ENCODE data around the gene PDCD1.

PDCD1 gene

DNA sequence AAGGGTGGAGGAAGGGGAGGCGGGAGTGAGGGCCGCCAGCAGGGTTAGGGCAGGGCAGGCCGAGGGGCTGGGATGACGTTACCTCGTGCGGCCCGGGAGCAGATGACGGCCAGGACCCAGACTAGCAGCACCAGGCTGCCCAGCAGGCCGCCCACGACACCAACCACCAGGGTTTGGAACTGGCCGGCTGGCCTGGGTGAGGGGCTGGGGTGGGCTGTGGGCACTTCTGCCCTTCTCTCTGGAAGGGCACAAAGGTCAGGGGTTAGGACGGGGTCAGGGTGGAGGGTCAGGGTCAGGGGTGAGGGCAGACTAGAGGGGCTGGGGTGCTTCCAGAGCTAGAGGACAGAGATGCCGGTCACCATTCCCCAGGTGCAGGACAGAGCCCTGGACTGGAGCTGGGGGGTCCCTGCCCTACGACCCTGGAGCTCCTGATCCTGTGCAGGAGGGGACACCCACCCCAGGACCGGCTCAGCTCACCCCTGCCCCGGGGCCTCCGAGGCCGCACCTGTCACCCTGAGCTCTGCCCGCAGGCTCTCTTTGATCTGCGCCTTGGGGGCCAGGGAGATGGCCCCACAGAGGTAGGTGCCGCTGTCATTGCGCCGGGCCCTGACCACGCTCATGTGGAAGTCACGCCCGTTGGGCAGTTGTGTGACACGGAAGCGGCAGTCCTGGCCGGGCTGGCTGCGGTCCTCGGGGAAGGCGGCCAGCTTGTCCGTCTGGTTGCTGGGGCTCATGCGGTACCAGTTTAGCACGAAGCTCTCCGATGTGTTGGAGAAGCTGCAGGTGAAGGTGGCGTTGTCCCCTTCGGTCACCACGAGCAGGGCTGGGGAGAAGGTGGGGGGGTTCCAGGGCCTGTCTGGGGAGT, 6.3 kb downstream of the PDCD1 start:
- no peak for DNase-seq (ENCODE audit: low read depth in 2 of 2)

DNA sequence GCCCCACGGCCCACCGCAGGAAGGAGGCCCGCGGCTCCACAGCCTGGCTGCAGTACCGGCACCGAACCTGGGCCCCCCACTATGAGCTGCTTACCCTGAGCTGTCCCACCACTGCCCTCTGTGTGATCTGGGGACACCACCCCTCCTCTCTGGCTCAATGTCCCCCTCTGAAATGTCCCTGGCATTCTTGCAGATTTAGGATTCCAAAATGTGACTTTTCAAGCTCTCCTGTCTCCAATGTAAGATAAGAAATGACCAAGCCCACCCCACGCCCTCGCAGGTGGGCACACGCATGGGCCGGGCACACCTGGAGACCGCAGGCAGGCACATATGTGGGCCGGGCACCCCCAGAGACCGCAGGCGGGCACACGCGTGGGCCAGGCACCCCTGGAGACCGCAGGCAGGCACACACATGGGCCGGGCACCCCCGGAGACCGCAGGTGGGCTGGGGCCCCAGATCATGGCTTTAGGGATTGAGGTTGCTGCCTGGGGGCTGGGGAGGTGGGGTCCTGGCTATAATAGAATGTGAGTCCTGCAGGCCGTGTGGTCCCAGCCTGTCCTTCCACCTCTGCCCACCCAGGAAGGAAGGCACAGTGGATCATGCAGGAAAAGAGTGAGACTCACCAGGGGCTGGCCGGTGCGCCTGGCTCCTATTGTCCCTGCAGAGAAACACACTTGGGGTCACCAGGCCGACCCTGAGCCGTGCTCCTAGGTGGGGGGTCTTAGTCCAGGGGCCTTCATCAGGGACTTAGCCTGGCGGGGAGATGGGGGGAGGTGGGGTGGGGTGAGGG, 7.2 kb downstream of the PDCD1 start:
- no peak for DNase-seq (ENCODE audit: low read depth in 2 of 2)

DNA sequence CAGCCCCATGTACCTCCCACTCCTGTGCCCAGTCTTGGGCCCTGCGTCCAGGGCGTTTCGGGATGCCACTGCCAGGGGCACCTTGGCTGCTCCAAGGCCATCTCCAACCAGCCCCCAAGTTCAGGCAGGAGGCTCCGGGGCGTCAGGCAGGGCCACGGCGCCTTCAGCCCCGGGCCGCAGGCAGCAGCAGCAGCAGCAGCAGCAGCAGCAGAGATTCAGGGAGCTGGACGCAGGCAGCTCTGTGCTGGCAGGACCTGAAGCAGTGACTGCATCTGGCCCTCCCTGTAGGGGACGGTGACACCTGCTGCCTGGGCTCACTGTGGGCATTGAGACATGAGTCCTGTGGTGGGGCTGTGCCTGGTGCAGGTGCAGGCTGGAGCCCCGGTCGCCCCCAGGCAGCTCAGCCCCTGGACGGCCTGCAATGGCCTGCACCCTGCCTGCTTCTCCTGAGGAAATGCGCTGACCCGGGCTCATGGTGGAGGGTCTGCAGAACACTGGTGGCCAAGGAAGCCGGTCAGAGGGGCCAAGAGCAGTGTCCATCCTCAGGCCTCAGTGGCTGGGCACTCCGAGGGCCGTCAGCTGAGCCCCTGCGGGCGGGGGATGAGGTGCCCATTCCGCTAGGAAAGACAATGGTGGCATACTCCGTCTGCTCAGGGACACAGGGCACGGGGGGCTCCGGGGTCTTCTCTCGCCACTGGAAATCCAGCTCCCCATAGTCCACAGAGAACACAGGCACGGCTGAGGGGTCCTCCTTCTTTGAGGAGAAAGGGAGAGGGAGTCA, 8.0 kb downstream of the PDCD1 start:
- DNase-seq (ENCODE audit: low read depth in 2 of 2): no peak

DNA sequence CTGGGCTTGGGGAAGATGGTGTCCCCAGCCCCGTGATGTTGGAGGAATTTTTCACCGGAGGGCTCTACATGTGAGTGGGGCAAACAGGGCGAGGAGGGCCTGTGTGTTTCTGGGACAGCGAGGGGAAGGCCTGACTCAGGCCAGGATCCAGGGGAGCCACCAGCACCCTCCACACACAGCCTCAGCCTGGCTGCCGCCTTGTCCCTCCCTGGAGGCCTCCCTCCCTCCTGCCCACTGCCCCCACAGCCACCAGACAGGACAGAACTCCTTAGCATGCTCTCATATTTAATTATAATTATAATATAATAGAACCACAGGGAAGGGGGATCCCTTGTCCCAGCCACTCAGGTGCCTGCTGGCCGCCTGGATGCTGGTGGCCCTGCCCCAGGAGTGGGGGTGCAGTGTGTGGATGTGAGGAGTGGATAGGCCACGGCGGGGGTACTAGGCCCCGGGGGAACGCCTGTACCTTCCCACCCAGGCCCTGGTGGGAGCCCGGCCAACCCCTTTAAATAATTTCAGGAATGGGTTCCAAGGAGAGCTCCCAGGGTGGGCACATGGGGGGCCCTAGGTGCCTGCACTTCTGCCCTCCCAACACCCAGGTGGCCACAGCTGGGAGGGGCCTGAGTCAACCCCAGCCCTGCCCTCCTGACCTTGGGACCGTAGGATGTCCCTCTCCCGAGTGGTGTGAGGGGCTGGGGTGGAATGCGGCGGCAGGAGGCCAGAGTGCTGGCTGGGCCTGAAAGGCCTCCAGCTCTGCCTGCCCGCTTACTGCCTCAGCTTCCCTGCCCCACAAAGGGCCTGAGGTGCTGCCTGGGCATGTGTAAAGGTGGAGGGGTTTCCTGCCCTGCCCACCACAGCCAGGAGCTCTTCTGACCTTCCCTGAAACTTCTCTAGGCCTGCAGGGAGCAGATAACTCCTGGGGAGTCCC, 8.8 kb downstream of the PDCD1 start:
- DNase-seq (ENCODE audit: low read depth in 2 of 2): no peak

- DNase-seq (ENCODE audit: low read depth in 2 of 2): no peak
These were observed 9.7 kb downstream of the PDCD1 start for GRCh38 chr2:241848761-241849615.

- DNase-seq (ENCODE audit: low read depth in 2 of 2): no peak
These were observed 12.3 kb downstream of the PDCD1 start for GRCh38 chr2:241846406-241846805.

GRCh38 chr2:241844831-241845578, 13.7 kb downstream of the PDCD1 start:
- no peak for DNase-seq (ENCODE audit: low read depth in 2 of 2)

DNA sequence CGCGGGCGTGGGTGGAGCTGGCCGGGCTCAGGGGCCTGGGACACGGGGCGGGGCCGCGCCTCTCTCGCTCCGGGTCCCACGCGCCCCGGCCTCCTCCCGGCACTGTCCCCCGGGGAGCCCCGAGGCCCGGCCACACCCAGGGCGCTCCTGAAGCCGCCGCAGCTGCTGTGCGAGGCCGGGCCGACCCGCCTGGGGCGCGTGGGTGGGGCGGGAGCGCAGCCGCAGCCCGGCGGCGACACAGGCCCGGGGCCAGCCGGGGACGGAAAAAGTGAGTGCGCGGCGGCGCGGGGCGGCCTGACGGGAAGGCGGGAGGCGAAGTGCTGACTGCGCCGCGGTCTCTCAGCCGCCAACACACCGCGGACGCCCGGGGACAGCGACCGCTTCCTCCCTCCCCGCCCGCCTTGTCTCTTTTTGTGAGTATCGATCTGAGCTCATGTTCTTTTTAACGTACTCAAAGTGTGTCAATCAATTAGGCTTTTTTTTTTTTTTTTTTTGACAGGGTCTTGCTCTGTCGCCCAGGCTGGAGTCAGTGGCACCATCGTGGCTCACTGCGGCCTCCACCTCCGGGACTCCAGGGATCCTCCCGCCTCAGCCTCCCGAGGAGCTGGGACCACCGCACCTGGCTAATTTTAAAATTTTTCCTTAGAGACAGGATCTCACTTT, 14.5 kb downstream of the PDCD1 start:
- peak; percentile 69 to 72 for DNase-seq (ENCODE audit: low read depth in 2 of 2)

- DNase-seq (ENCODE audit: low read depth in 2 of 2): no peak
These were observed 15.2 kb downstream of the PDCD1 start for GRCh38 chr2:241843321-241844065.

DNA sequence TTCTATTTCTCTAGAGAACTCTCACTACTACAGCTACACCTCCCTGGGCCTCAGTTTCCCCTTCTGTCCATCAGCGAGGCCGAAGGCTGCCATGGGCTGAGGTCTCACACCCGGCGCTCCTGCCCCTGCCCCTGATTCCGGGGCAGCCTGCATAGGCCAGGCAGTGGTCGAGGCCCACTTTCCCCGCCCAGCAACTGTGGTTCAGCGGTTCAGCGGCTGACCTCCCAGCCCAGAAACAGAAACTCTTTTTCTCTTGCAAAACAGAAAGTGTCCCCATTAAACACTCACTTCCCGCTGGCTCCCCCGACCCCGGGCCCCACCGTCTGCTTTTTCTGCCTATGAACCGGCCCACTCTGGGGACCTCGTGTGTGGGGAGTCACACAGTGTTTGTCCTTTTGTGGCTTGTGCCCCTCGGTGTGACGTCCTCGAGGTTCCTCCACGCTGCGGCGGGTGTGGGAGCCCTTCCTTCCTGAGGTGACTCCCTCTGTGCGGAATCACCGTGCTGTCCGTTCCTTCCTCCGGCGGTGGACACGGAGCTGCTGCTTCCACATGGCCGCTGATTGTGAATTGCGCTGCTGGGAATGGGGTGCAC, 16.0 kb downstream of the PDCD1 start:
- peak; percentile 37 to 45 for DNase-seq (ENCODE audit: low read depth in 2 of 2)

DNA sequence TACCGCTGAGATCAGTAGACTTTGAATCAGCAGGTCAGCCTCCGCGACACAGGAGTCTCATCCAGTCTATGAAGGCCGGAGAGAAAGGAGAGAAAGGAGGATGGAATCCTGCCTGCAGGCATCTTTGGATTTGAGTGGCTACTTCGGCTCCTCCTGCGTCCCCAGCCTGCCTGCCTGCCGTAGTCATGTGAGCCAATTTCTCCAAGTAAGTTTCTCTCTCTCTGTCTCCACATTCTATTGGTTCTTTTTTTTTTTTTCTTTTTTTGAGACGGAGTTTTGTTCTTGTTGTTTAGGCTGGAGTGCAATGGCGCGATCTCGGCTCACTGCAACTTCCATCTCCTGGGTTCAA, 16.7 kb downstream of the PDCD1 start:
- no peak for DNase-seq (ENCODE audit: low read depth in 2 of 2)

GRCh38 chr2:241841181-241842066, 17.3 kb downstream of the PDCD1 start:
- no peak for DNase-seq (ENCODE audit: low read depth in 2 of 2)

GRCh38 chr2:241837197-241837965, 21.3 kb downstream of the PDCD1 start:
- DNase-seq (ENCODE audit: low read depth in 2 of 2): no peak

GRCh38 chr2:241836292-241836691, 22.4 kb downstream of the PDCD1 start:
- no peak for DNase-seq (ENCODE audit: low read depth in 2 of 2)

- DNase-seq (ENCODE audit: low read depth in 2 of 2): no peak
These were observed 23.1 kb downstream of the PDCD1 start for GRCh38 chr2:241835611-241836010.

Data from activated CD8-positive, alpha-beta memory T cell treated with anti-CD3 and anti-CD28 coated beads for 4 hours (primary cell).